Measurements from ENCODE around the gene CCSER1. TPM values are rescaled to one million over a fixed set of nuclear protein-coding genes. Genes with fewer than 3 reads are reported as not detected.

CCSER1 gene
- total and polyA plus RNA-seq, 2 of the 8 experiments (the other 6 are each of a cell fraction or from before 2014, with no cell fraction given): 0.26 to 0.84 TPM

- Histone ChIP-seq H2BK12ac (ENCODE audit: low read depth, low read length) (no peak overlapping the region), H3K23ac (ENCODE audit: insufficient read length) (no peak overlapping the region), H2AK5ac (ENCODE audit: low read depth, low read length) (no peak overlapping the region), H2BK15ac (ENCODE audit: low read length) (no peak overlapping the region), H3K79me2 (ENCODE audit: control insufficient read depth in 1 of 2, insufficient read depth in 2 of 2, low read length in 2 of 2) (no peaks in the 10 kb centered on the region), H3K18ac (ENCODE audit: extremely low read depth, low read length) (no peak overlapping the region), H3K4ac (replicated peaks; ENCODE audit: insufficient read length, low read depth, low read length) (no peak overlapping the region), H4K8ac (ENCODE audit: extremely low read depth, insufficient read depth, low read length) (no peak overlapping the region), H2BK20ac (ENCODE audit: low read length) (no peak overlapping the region), H3K27me3 (replicated peaks in 1 of 4; ENCODE audit: control insufficient read depth in 3 of 4, extremely low read depth in 1 of 4, insufficient read depth in 3 of 4, low read length in 3 of 4) (no peaks in the 10 kb centered on the region), H3K9ac (replicated peaks in 1 of 4; ENCODE audit: extremely low read depth in 1 of 4, low read depth in 3 of 4, low read length in 3 of 4) (no peak overlapping the region), H3K9me3 (ENCODE audit: insufficient read depth in 2 of 2, low read depth in 1 of 2, low read length in 1 of 2) (0 out of 4 replicates have a peak, but pooled peaks cover 0 to 2% of the 10 kb centered on the region in 2 experiments), H4K20me1 (replicated peaks in 1 of 2; ENCODE audit: control insufficient read depth in 1 of 2, insufficient read depth in 2 of 2, low read length in 2 of 2) (no peaks in the 10 kb centered on the region), H3K27ac (ENCODE audit: low read depth, low read length) (no peak overlapping the region), H3K56ac (replicated peaks; ENCODE audit: insufficient read length, low read depth, low read length) (no peak overlapping the region), H3K4me3 (ENCODE audit: extremely low read depth in 1 of 4, insufficient read depth in 2 of 4, low read depth in 3 of 4, low read length in 4 of 4) (no peak overlapping the region), H3K79me1 (ENCODE audit: low read depth, low read length) (no peaks in the 10 kb centered on the region), H3K14ac (ENCODE audit: insufficient read length) (no peak overlapping the region), H2BK5ac (ENCODE audit: low read depth, low read length) (no peak overlapping the region), H2AFZ (ENCODE audit: low read length) (no peak overlapping the region), H3K4me1 (replicated peaks in 1 of 4; ENCODE audit: control insufficient read depth in 3 of 4, insufficient read depth in 4 of 4, low read length in 3 of 4) (no peaks in the 10 kb centered on the region), H2BK120ac (replicated peaks; ENCODE audit: low read depth, low read length) (no peak overlapping the region), H3K36me3 (ENCODE audit: control insufficient read depth in 2 of 4, insufficient read depth in 4 of 4, low read length in 3 of 4) (no peaks in the 10 kb centered on the region), H3K4me2 (ENCODE audit: insufficient read depth in 1 of 2, low read depth in 2 of 2, low read length in 2 of 2) (no peak overlapping the region), H3K23me2 (ENCODE audit: low read depth, low read length) (no peaks in the 10 kb centered on the region), H4K5ac (ENCODE audit: insufficient read length, low read depth, low read length) (no peak overlapping the region), H4K91ac (replicated peaks; ENCODE audit: insufficient read length, low read length) (no peak overlapping the region)
- FAIRE-seq: no peak
- 81% methylated on average over 3 of the region's 3 CpGs; no CpG with 5 or more reads in 1 of the 2 experiments for WGBS, 2 experiments (ENCODE audit: extremely low coverage in 1 of 2, insufficient coverage in 1 of 2, insufficient read length in 1 of 2, insufficient replicate concordance in 2 of 2, low coverage in 1 of 2, low lambda C conversion rate in 2 of 2, missing lambda C conversion rate in 1 of 2)
- TF ChIP-seq RFX5 (IDR thresholded peaks at IDR 0.05; ENCODE audit: borderline replicate concordance, low read depth, low read length) (no peak), JUND (IDR thresholded peaks at IDR 0.05; ENCODE audit: low read length) (no peak)
- DNase-seq (ENCODE audit: low read depth in 1 of 2, low spot score in 2 of 2): no peak
- ChIA-PET POLR2A (ENCODE audit: partially characterized antibody) (no interaction called here), CTCF (ENCODE audit: partially characterized antibody) (no interaction called here)
Measured at GRCh38 chr4:90345549-90346215, 218.5 kb downstream of the CCSER1 start.
